Panc1 (cell line): Measurements from ENCODE around the gene TSHZ2.

ENCODE experiments used
- POLR2AphosphoS5 ChIP-seq: IDR thresholded peaks from 2 replicates; pipeline ENCODE4 v1.6.1; 2012; ENCODE audit warnings: mild to moderate bottlenecking, low read depth, low read length, moderate library complexity
- SIN3A ChIP-seq: IDR thresholded peaks from 2 replicates; pipeline ENCODE4 v1.6.1; 2012; ENCODE audit warnings: low read depth, mild to moderate bottlenecking, low read length, moderate library complexity, borderline replicate concordance; ENCODE audit not compliant: insufficient read depth
- TCF7L2 ChIP-seq: IDR thresholded peaks from 2 replicates; pipeline ENCODE4 v1.6.1; 2011; ENCODE audit warnings: mild to moderate bottlenecking, low read depth, low read length, inconsistent platforms
- TF ChIP-seq, protein P1 (sequence below): fragments of 450-650 bp; IDR thresholded peaks from 2 replicates; pipeline ENCODE4 v1.5.1; 2017; ENCODE audit warnings: mild to moderate bottlenecking
- TF ChIP-seq, protein P2 (sequence below), 2 experiments: IDR thresholded peaks; 2 replicates each; pipeline ENCODE4 v1.6.1; 2011 to 2012; ENCODE audit warnings: low read depth in 2 of 2, control low read depth in 1 of 2, low read length in 1 of 2, mild to moderate bottlenecking in 1 of 2, moderate library complexity in 1 of 2; ENCODE audit not compliant: insufficient read depth in 1 of 2

DNA sequence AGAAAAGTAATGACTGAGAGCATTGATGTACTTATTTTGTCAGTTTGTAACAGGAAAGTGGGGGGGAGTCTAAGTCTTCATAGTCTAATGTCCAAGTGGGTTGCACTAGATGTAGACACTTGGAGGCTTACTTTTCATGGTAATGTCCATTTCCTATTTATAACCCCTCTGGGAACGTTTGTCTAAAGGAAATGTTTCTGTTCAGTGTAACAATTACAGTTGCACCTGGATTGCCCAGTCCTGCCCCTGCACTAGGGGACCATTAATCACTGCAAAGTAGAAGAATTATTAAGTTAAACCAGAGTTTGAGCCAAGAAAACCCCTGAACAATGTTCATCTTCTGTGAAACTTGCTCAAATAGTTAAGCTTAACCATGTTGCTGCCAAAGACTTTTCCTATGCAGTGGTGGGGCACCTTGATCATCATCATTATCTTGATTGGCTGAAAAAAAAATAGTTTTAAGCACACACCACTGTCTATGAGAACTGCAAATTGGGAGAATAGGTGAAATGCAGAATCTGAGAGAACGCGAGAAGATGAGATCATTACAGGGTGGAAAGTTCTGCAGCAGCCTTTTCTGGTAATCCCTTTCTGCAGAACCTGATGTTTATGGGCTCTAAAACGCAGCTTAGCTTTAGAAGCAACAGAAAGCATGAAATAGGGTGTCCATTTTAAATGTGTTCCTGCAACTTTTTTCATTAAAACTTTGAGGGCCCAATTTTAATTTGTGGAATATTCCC is 515.5 kb downstream of the TSHZ2 start:
- TF ChIP-seq SIN3A = no peak
- TF ChIP-seq, protein P1, sequence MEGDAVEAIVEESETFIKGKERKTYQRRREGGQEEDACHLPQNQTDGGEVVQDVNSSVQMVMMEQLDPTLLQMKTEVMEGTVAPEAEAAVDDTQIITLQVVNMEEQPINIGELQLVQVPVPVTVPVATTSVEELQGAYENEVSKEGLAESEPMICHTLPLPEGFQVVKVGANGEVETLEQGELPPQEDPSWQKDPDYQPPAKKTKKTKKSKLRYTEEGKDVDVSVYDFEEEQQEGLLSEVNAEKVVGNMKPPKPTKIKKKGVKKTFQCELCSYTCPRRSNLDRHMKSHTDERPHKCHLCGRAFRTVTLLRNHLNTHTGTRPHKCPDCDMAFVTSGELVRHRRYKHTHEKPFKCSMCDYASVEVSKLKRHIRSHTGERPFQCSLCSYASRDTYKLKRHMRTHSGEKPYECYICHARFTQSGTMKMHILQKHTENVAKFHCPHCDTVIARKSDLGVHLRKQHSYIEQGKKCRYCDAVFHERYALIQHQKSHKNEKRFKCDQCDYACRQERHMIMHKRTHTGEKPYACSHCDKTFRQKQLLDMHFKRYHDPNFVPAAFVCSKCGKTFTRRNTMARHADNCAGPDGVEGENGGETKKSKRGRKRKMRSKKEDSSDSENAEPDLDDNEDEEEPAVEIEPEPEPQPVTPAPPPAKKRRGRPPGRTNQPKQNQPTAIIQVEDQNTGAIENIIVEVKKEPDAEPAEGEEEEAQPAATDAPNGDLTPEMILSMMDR = no peak
- TF ChIP-seq, protein P2, sequence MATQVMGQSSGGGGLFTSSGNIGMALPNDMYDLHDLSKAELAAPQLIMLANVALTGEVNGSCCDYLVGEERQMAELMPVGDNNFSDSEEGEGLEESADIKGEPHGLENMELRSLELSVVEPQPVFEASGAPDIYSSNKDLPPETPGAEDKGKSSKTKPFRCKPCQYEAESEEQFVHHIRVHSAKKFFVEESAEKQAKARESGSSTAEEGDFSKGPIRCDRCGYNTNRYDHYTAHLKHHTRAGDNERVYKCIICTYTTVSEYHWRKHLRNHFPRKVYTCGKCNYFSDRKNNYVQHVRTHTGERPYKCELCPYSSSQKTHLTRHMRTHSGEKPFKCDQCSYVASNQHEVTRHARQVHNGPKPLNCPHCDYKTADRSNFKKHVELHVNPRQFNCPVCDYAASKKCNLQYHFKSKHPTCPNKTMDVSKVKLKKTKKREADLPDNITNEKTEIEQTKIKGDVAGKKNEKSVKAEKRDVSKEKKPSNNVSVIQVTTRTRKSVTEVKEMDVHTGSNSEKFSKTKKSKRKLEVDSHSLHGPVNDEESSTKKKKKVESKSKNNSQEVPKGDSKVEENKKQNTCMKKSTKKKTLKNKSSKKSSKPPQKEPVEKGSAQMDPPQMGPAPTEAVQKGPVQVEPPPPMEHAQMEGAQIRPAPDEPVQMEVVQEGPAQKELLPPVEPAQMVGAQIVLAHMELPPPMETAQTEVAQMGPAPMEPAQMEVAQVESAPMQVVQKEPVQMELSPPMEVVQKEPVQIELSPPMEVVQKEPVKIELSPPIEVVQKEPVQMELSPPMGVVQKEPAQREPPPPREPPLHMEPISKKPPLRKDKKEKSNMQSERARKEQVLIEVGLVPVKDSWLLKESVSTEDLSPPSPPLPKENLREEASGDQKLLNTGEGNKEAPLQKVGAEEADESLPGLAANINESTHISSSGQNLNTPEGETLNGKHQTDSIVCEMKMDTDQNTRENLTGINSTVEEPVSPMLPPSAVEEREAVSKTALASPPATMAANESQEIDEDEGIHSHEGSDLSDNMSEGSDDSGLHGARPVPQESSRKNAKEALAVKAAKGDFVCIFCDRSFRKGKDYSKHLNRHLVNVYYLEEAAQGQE (IDR thresholded peaks at IDR 0.05; ENCODE audit: insufficient read depth in 1 of 2, low read depth in 2 of 2, low read length in 1 of 2) = no peak
- no peak for TF ChIP-seq POLR2AphosphoS5
- TF ChIP-seq TCF7L2 = no peak
